NCI-H1092 treated with DMSO at 0.1 percent for 48 hours (cell line): ENCODE results near the gene FCN3.
A peak's percentile ranks its signal among the peaks of the same experiment; 100 is the strongest.

Experiments used
- DNase-seq: peaks from one replicate; lab custom pipeline; 2025; lab: John Stamatoyannopoulos, UW

Gene FCN3

DNA sequence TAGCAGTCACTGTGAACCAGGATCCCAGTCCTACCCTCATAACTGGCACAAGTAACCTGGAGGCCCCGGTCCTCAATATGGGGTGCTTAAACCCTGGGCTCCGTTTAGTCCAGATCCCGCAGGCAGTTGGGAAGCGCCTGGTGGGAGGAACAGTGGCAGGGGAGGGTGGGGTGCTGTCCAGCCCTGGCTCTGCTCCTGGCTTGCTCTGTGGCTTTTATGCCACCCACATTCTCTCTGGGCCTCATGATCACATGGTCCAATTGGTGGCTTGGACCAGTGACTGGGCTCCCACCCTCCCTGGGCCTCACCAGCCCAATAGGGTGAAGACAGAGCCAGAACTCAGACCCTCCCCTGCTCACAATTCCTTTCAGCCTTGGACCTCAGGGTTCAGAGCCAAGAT lies 5.6 kb upstream of the FCN3 start:
- DNase-seq, result no peak

DNA sequence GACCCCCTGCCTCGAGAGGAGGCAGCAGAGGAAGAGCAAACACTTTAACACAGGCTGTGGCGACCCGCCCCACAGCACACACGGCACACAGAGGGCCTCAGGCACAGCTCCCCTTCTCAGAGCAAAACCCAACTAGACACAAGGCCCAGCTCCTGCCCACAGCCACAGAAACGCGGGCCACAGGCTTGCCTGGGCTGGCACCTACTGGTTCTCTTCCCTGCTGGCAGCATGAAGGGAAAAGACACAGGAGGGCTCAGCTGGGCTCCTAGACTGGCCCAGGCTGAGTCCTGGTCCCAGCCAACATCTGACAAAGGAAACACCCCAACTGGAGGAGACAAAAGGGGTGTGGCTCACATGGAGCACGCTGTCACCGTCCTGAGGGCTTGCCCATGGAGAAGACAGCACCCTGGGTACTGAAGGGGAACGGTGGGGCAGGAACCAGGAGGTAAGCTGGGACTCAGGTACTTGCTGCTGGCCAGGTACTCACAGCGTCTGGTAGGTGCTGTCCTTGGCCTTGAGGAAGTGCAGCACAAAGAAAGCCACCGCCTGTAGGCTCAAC lies 5.0 kb upstream of the FCN3 start:
- no peak for DNase-seq

GRCh38 chr1:27377760-27378495 lies 3.3 kb upstream of the FCN3 start:
- DNase-seq, result no peak

- no peak for DNase-seq
These were observed 1.6 kb downstream of the FCN3 start for GRCh38 chr1:27372808-27373690.

DNA sequence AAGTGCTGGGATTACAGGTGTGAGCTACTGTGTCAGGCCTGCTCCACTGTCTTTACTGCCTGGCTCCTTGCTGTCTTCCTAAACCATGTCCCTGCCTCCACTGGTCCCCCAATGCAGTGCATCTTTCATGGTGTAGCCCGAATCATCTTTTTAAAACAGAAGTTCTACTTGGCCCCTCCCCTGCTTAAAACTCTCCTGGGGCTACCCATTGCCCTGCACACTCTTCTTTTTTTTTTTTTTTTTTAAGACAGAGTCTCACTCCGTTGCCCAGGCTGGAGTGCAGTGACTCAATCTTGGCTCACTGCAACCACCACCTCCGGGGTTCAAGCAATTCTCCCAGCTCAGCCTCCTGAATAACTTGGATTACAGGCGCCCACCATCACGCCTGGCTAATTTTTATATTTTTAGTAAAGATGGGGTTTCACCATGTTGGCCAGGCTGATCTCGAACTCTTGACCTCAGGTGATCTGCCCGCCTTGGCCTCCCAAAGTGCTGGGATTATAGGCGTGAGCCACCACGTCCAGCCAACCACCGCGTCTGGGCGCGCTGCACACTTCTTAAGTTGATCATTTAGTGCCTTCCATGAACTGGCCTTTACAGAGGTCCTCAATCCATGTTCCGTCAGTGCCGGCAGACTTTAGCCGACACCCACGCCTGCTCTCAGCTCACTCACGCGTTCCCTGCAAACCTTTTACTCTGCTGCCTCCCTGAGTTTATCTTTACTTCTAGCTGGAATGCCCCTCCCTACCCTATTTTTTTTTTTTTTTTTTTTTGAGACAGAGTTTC lies 2.4 kb downstream of the FCN3 start:
- no peak for DNase-seq

DNA sequence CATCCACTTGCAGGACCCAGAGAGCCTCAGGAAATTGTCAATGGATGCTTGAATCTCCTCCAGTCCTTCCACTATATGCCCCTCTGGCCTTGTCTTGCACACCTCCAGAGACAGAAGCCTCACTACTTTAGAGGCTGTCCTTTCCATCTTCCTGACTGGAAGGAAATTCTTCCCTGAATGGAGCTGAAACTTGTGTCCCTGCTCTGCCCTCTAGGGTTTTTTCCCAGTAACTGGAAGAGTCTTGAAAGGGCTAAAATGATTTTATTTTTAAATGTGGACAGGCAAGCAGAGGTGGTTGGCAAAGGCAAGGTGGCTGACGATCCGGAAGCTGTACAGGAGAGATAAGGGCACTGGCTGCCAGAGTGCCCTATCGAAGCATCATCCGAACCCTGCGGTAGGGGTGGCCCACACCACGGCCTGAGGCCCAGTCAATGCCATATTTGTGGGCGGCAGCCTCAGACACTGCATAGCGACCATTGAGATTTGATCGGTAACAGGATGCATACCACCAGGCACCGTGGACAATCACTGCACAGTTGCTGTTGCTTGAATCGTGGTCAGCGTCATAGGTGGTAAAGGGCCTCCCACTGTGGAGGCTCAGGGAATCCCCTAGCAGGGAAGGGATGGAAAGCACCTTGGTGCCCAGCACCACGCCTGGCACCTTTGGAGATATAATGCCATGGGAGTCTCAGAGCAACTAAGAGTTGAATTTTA lies 5.6 kb downstream of the FCN3 start:
- no peak for DNase-seq

GRCh38 chr1:27367160-27367650 lies 7.4 kb downstream of the FCN3 start:
- DNase-seq, result no peak

GRCh38 chr1:27366411-27367159 lies 8.0 kb downstream of the FCN3 start, which contains the start of gene MAP3K6:
MAP3K6 (minus strand) TSS chr1:27366961; CDS start chr1:27366597, 364 bp downstream.
- DNase-seq, result no peak

DNA sequence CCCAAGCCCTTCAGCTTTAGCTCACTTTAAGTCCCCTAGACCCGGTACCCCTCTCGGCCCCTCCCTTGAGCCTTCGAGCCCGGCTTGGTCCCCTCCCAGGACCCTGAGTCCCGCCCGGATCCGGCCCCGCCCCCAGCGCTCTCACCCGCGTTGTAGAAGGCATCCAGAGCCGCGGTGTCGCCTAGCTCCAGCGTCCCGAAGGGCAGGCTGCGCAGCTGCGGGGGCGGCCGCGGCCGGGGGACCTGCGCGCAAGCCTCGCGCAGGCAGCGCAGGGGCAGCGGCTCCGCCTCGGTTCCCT lies 8.6 kb downstream of the FCN3 start:
- peak; percentile 36 for DNase-seq

DNA sequence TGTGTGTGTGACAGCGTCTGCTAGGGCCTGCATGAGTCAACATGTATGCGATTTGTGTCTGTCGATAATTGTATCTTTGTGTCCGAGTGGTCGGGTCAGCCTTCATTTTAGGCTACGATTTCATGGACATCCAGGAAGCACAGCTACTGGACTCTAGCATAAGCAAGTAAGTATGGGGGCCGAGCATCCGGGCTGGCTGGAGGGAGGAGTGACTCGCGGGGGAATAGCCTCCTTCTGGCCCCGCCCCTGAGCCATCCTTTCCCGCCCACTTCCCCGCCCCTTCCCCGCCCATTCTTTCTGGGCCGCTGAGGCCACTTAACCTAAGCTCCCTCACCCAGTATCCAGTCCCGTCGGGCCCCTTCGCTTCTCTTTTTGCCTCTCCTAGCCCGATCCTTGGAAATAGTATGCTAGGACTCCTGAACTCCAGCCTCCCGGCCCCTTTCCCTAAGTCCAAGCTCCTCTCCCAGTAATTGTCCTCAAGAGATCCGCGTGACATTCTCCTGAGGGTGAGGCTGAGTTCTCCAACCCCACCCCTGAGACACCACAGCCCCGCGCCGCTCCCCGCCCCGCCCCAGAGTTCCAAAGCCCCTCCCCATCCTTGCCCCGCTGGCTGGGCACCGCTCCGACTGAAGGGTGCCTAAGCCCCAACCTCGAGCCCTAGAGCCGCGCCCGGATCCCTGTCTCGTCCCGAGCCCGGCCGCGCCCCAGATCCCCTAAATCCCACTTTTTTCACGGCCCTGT lies 9.1 kb downstream of the FCN3 start:
- peak; percentile 53 for DNase-seq

GRCh38 chr1:27364696-27365371 lies 9.8 kb downstream of the FCN3 start:
- DNase-seq, result no peak

- DNase-seq, result no peak
These were observed 10.6 kb downstream of the FCN3 start for GRCh38 chr1:27363766-27364695.

GRCh38 chr1:27361553-27361952 lies 13.1 kb downstream of the FCN3 start:
- DNase-seq, result no peak

- no peak for DNase-seq
These were observed 13.6 kb downstream of the FCN3 start for GRCh38 chr1:27361044-27361402.

DNA sequence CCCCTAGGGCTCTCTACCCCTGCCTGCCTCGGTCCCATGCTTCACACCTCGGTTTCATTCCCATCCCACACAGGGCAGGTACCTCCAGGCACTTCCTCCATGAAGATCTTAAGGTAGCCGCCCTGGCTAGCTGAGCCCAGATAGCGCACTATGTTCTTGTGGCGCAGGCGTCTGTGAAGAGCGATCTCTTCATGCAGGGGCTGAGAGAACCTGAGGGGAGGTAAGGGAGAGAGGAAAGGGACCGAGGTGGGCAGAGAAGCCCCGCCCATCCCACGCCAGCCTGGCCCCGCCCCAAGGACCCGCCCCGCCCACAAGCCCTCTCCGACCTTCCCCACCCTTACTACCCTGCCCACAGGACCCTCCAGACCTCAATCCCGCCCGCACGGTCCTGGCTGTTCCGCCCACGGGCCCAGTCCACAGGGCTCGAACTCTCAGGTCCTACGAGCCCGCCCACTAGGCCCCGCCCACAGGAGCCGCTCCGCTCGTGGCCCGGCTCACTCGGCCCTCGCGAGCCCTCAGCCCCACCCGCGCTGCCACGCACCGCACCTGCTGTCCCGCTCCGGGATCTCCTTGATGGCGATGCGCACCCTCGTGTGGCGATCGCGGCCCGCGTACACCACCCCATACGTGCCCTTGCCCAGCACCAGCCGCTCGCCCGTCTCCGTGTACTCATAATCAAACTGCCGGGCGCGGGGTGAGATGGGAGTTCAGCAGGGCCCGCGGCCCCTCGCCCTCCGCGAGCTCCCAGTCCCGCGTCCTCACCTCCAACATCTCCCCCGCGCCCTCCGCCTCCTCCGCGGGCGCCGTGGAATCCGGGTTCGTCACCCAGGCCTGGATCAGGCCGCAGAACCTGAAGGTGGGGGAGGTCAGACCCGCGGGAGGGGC lies 14.2 kb downstream of the FCN3 start:
- no peak for DNase-seq

- DNase-seq, result no peak
These were observed 14.8 kb downstream of the FCN3 start for GRCh38 chr1:27359822-27360158.

GRCh38 chr1:27358928-27359313 lies 15.7 kb downstream of the FCN3 start:
- no peak for DNase-seq
